NT2/D1 (cell line): ENCODE measurements around the gene NEDD9.

Experiments
- DNase-seq: peaks from one replicate; pipeline ENCODE4 v3.0.0-alpha.2; 2011; ENCODE audit warnings: low read depth, low spot score
- H3K27me3 ChIP-seq: 2 replicates; pipeline ENCODE4 v1.6.0; 2011; ENCODE audit warnings: mild to moderate bottlenecking; ENCODE audit not compliant: insufficient read length, insufficient read depth
- H3K36me3 ChIP-seq: 2 replicates; pipeline ENCODE4 v1.6.1; 2011; ENCODE audit warnings: mild to moderate bottlenecking, low read length, mixed read lengths; ENCODE audit not compliant: insufficient read depth, insufficient read length
- H3K4me1 ChIP-seq: 2 replicates; pipeline ENCODE4 v1.5.1; 2011; ENCODE audit not compliant: insufficient read depth, insufficient read length
- H3K4me3 ChIP-seq: 2 replicates; pipeline ENCODE4 v1.5.1; 2011; ENCODE audit warnings: low read depth; ENCODE audit not compliant: insufficient read length
- H3K9ac ChIP-seq: 2 replicates; pipeline ENCODE4 v1.6.0; 2011; ENCODE audit warnings: low read depth; ENCODE audit not compliant: insufficient read length
- H3K9me3 ChIP-seq: 2 replicates; pipeline ENCODE4 v1.5.1; 2011; ENCODE audit warnings: mild to moderate bottlenecking, low read length; ENCODE audit not compliant: insufficient read depth
- SUZ12 ChIP-seq: IDR thresholded peaks from 2 replicates; pipeline ENCODE4 v1.6.1; 2011; ENCODE audit not compliant: insufficient read length, insufficient read depth; ENCODE audit errors: extremely low read depth
- YY1 ChIP-seq: IDR thresholded peaks from 2 replicates; pipeline ENCODE4 v1.6.1; 2011; ENCODE audit not compliant: insufficient read length, insufficient read depth
- ZNF274 ChIP-seq: IDR thresholded peaks from 2 replicates; pipeline ENCODE4 v1.6.1; 2011; ENCODE audit warnings: mild to moderate bottlenecking, low read depth, low read length

Gene NEDD9

GRCh38 chr6:11221623-11222384 lies 10.7 kb downstream of the NEDD9 start:
- H3K36me3 ChIP-seq: peaks cover 3% of the 10 kb centered on the region
- no peak overlapping the region for H3K4me3 ChIP-seq
- DNase-seq: no peak

GRCh38 chr6:11219400-11219834 lies 13.1 kb downstream of the NEDD9 start:
- H3K27me3 ChIP-seq: no peaks in the 10 kb centered on the region
- DNase-seq: no peak
- H3K36me3 ChIP-seq: peaks cover 7% of the 10 kb centered on the region
- no peak overlapping the region for H3K4me3 ChIP-seq
- no peaks in the 10 kb centered on the region for H3K4me1 ChIP-seq
- no peak overlapping the region for H3K9ac ChIP-seq
- TF ChIP-seq YY1 (no peak), SUZ12 (no peak), ZNF274 (no peak)
- no peaks in the 10 kb centered on the region for H3K9me3 ChIP-seq

More at GRCh38 chr6:11221623-11222384, 10.7 kb downstream of the NEDD9 start:
- Histone ChIP-seq H3K4me1 (no peaks in the 10 kb centered on the region), H3K27me3 (no peaks in the 10 kb centered on the region), H3K9me3 (no peaks in the 10 kb centered on the region), H3K9ac (no peak overlapping the region)
- no peak for TF ChIP-seq YY1
- no peak for TF ChIP-seq SUZ12
- TF ChIP-seq ZNF274: no peak

- TF ChIP-seq SUZ12: no peak
- TF ChIP-seq YY1: no peak
- no peak for TF ChIP-seq ZNF274
- Histone ChIP-seq H3K9ac (no peak overlapping the region), H3K27me3 (no peaks in the 10 kb centered on the region), H3K36me3 (peaks cover 8% of the 10 kb centered on the region), H3K4me1 (no peaks in the 10 kb centered on the region), H3K4me3 (no peak overlapping the region), H3K9me3 (no peaks in the 10 kb centered on the region)
- no peak for DNase-seq
Observed at GRCh38 chr6:11218538-11219399, 13.7 kb downstream of the NEDD9 start.

GRCh38 chr6:11218102-11218442 lies 14.4 kb downstream of the NEDD9 start:
- H3K9me3 ChIP-seq: no peaks in the 10 kb centered on the region
- H3K9ac ChIP-seq: no peak overlapping the region
- peaks cover 15% of the 10 kb centered on the region for H3K36me3 ChIP-seq
- no peak for TF ChIP-seq SUZ12
- no peak for TF ChIP-seq ZNF274
- no peak for TF ChIP-seq YY1
- no peaks in the 10 kb centered on the region for H3K27me3 ChIP-seq
- no peaks in the 10 kb centered on the region for H3K4me1 ChIP-seq
- no peak overlapping the region for H3K4me3 ChIP-seq
- no peak for DNase-seq

GRCh38 chr6:11217360-11218101 lies 14.9 kb downstream of the NEDD9 start:
- Histone ChIP-seq H3K27me3 (no peaks in the 10 kb centered on the region), H3K9me3 (no peaks in the 10 kb centered on the region), H3K9ac (no peak overlapping the region), H3K4me3 (no peak overlapping the region), H3K36me3 (peaks cover 20% of the 10 kb centered on the region), H3K4me1 (no peaks in the 10 kb centered on the region)
- TF ChIP-seq YY1 (no peak), ZNF274 (no peak), SUZ12 (no peak)
- DNase-seq: no peak

GRCh38 chr6:11215773-11216172 lies 16.7 kb downstream of the NEDD9 start:
- no peak for DNase-seq
- no peak overlapping the region for H3K9ac ChIP-seq
- no peaks in the 10 kb centered on the region for H3K9me3 ChIP-seq
- no peak overlapping the region for H3K4me3 ChIP-seq
- H3K4me1 ChIP-seq: peaks cover under 1% of the 10 kb centered on the region
- TF ChIP-seq YY1: no peak
- TF ChIP-seq SUZ12: no peak
- no peak for TF ChIP-seq ZNF274
- H3K36me3 ChIP-seq: peaks cover 21% of the 10 kb centered on the region
- no peaks in the 10 kb centered on the region for H3K27me3 ChIP-seq
